ENCODE measurements around the gene ADARB2.
A peak's percentile ranks its signal among the peaks of the same experiment; 100 is the strongest.

The ADARB2 gene

GRCh38 chr10:1673568-1674345 is 63.6 kb downstream of the ADARB2 start:
- H3K9ac ChIP-seq (ENCODE audit: low read depth, low read length, poor library complexity): peak overlapping the region; percentile 78
- no peaks in the 10 kb centered on the region for H3K4me1 ChIP-seq (ENCODE audit: control insufficient read depth in 2 of 2, insufficient read depth in 1 of 2, low read depth in 1 of 2, low read length in 2 of 2)
- H3K14ac ChIP-seq (ENCODE audit: low read length): no peak overlapping the region
- no peak overlapping the region for H2BK120ac ChIP-seq (ENCODE audit: low read depth, low read length)
- peak overlapping the region; percentile 22 for H3K18ac ChIP-seq (ENCODE audit: low read length)
- H3K27me3 ChIP-seq (ENCODE audit: control insufficient read depth in 3 of 3, insufficient read depth in 3 of 3, low read depth in 1 of 3, low read length in 3 of 3): no peaks in the 10 kb centered on the region
- H2AK5ac ChIP-seq (ENCODE audit: low read depth, low read length): no peak overlapping the region
- no peak for DNase-seq (ENCODE audit: low spot score)
- H4K91ac ChIP-seq (ENCODE audit: low read depth, low read length, poor library complexity): no peak overlapping the region
- no peak overlapping the region for H3K23ac ChIP-seq (ENCODE audit: low read depth, low read length, poor library complexity)
- peaks cover 2% of the 10 kb centered on the region for H3K79me1 ChIP-seq (ENCODE audit: low read depth, low read length)
- H3K4ac ChIP-seq (ENCODE audit: low read length): no peak overlapping the region
- H3K9me3 ChIP-seq (replicated peaks in 1 of 2; ENCODE audit: control insufficient read depth in 2 of 2, insufficient read depth in 1 of 2, low read depth in 1 of 2, low read length in 2 of 2): no peaks in the 10 kb centered on the region
- no peak overlapping the region for H3K4me2 ChIP-seq (ENCODE audit: insufficient read depth, low read length, poor library complexity, severe bottlenecking)
- no peak overlapping the region for H4K8ac ChIP-seq (ENCODE audit: low read depth, low read length)
- H2BK5ac ChIP-seq (ENCODE audit: low read length): no peak overlapping the region
- H2AFZ ChIP-seq (ENCODE audit: low read length): no peak overlapping the region
- H2BK15ac ChIP-seq (ENCODE audit: low read length): no peak overlapping the region
- H3K4me3 ChIP-seq (ENCODE audit: low read length in 2 of 2): no peak overlapping the region
- H3K36me3 ChIP-seq (replicated peaks in 1 of 2; ENCODE audit: control insufficient read depth in 2 of 2, insufficient read depth in 2 of 2, low read length in 2 of 2): peaks cover 0 to 2% of the 10 kb centered on the region in 2 donors
- H3K27ac ChIP-seq (replicated peaks; ENCODE audit: low read length): no peak overlapping the region
- no CpG with 5 or more reads among the region's 21 CpGs for WGBS, 2 donors (ENCODE audit: extremely low coverage in 2 of 2, insufficient read length in 2 of 2, insufficient replicate concordance in 1 of 2)
- no peak overlapping the region for H2BK12ac ChIP-seq (ENCODE audit: low read length)

DNA sequence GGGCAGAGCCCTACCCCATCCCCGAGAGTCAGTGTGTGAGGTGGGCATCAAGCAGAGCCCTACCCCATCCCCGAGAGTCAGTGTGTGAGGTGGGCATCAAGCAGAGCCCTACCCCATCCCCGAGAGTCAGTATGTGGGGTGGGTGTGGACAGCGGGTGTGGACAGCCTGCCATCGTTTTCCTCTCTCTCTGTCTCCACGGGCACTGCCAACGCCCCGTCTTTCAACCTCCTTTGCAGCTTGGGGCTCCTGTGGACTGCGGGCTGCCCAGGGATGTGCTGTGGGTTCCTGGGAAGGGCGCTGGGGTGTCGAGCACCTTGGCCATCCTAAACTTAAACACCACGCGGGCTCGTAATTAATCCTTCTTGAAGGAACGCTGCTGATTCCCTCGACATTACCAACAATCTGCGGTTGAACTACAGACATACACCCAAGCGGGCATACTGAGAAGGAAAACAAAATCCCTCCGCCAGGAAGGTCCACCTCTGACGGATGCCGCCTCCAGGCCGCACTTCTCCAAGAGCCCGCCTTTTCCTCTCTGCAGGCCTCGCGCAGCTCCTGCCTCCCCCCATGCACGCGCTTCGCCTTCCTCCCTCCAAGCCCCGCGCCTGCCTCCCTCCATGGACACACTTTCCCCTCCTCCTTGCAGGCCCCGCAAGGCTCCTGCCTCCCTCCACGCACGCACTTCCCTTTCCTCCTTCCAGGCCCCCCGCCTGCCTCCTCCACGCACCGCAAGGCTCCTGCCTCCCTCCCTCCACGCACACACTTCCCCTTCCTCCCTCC is 65.1 kb downstream of the ADARB2 start:
- H3K36me3 ChIP-seq (replicated peaks in 1 of 2; ENCODE audit: control insufficient read depth in 2 of 2, insufficient read depth in 2 of 2, low read length in 2 of 2): peaks cover 0 to 2% of the 10 kb centered on the region in 2 donors
- no peak overlapping the region for H3K4ac ChIP-seq (ENCODE audit: low read length)
- H3K4me2 ChIP-seq (ENCODE audit: insufficient read depth, low read length, poor library complexity, severe bottlenecking): no peak overlapping the region
- no peak for DNase-seq (ENCODE audit: low spot score)
- no peaks in the 10 kb centered on the region for H3K4me1 ChIP-seq (ENCODE audit: control insufficient read depth in 2 of 2, insufficient read depth in 1 of 2, low read depth in 1 of 2, low read length in 2 of 2)
- no peak overlapping the region for H2BK120ac ChIP-seq (ENCODE audit: low read depth, low read length)
- H3K23ac ChIP-seq (ENCODE audit: low read depth, low read length, poor library complexity): peak overlapping the region; percentile 77
- no peaks in the 10 kb centered on the region for H3K27me3 ChIP-seq (ENCODE audit: control insufficient read depth in 3 of 3, insufficient read depth in 3 of 3, low read depth in 1 of 3, low read length in 3 of 3)
- no peak overlapping the region for H2AFZ ChIP-seq (ENCODE audit: low read length)
- peak overlapping the region; percentile 46 for H2BK5ac ChIP-seq (ENCODE audit: low read length)
- H2BK12ac ChIP-seq (ENCODE audit: low read length): no peak overlapping the region
- peaks cover 2% of the 10 kb centered on the region for H3K79me1 ChIP-seq (ENCODE audit: low read depth, low read length)
- no peak overlapping the region for H3K9ac ChIP-seq (ENCODE audit: low read depth, low read length, poor library complexity)
- no peaks in the 10 kb centered on the region for H3K9me3 ChIP-seq (replicated peaks in 1 of 2; ENCODE audit: control insufficient read depth in 2 of 2, insufficient read depth in 1 of 2, low read depth in 1 of 2, low read length in 2 of 2)
- no peak overlapping the region for H2AK5ac ChIP-seq (ENCODE audit: low read depth, low read length)
- no peak overlapping the region for H4K91ac ChIP-seq (ENCODE audit: low read depth, low read length, poor library complexity)
- no peak overlapping the region for H3K14ac ChIP-seq (ENCODE audit: low read length)
- H2BK15ac ChIP-seq (ENCODE audit: low read length): no peak overlapping the region
- no CpG with 5 or more reads among the region's 37 CpGs for WGBS, 2 donors (ENCODE audit: extremely low coverage in 2 of 2, insufficient read length in 2 of 2, insufficient replicate concordance in 1 of 2)
- H3K4me3 ChIP-seq (ENCODE audit: low read length in 2 of 2): no peak overlapping the region
- H4K8ac ChIP-seq (ENCODE audit: low read depth, low read length): no peak overlapping the region
- no peak overlapping the region for H3K27ac ChIP-seq (replicated peaks; ENCODE audit: low read length)
- peak overlapping the region; percentile 45 for H3K18ac ChIP-seq (ENCODE audit: low read length)

DNA sequence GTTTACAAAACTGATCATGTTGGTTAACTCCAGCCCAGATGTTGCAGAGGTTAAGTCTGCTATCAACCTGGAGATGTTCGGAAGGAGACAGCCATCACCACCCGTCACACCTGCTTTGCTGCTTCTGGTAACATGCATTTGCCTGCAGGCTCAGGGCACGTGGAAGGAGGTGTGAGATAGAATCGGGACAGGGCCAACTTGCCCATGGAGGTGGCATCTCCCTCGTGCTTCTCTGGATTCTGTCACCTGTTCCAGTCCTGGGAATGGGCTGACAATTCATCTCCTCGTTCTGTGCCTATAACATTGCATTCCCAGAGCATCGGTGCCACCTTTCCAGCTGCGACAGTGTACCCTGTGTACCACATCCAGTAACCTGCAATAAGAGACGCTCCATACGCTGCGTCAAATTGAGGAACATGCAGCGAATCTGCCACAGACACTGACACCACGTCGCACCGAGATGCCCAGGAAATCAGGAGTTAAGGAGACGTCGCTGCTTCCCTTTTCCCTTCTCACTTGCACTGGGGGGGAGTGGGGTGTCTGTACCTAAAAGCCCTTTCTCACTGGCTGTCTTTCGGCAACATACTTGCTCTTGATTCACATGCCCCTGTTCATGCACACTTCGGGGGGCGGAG is 65.8 kb downstream of the ADARB2 start:
- H3K36me3 ChIP-seq (replicated peaks in 1 of 2; ENCODE audit: control insufficient read depth in 2 of 2, insufficient read depth in 2 of 2, low read length in 2 of 2): peaks cover 0 to 2% of the 10 kb centered on the region in 2 donors
- peak overlapping the region; percentile 23 for H3K18ac ChIP-seq (ENCODE audit: low read length)
- DNase-seq (ENCODE audit: low spot score): no peak
- peaks cover 2% of the 10 kb centered on the region for H3K79me1 ChIP-seq (ENCODE audit: low read depth, low read length)
- no peak overlapping the region for H4K8ac ChIP-seq (ENCODE audit: low read depth, low read length)
- H3K23ac ChIP-seq (ENCODE audit: low read depth, low read length, poor library complexity): no peak overlapping the region
- no peak overlapping the region for H2BK12ac ChIP-seq (ENCODE audit: low read length)
- no peak overlapping the region for H3K14ac ChIP-seq (ENCODE audit: low read length)
- no peak overlapping the region for H3K4me3 ChIP-seq (ENCODE audit: low read length in 2 of 2)
- H2BK15ac ChIP-seq (ENCODE audit: low read length): no peak overlapping the region
- H2AFZ ChIP-seq (ENCODE audit: low read length): no peak overlapping the region
- no peak overlapping the region for H2AK5ac ChIP-seq (ENCODE audit: low read depth, low read length)
- H3K27ac ChIP-seq (replicated peaks; ENCODE audit: low read length): no peak overlapping the region
- H3K4ac ChIP-seq (ENCODE audit: low read length): no peak overlapping the region
- no peak overlapping the region for H2BK5ac ChIP-seq (ENCODE audit: low read length)
- no peak overlapping the region for H2BK120ac ChIP-seq (ENCODE audit: low read depth, low read length)
- H3K4me1 ChIP-seq (ENCODE audit: control insufficient read depth in 2 of 2, insufficient read depth in 1 of 2, low read depth in 1 of 2, low read length in 2 of 2): no peaks in the 10 kb centered on the region
- no peaks in the 10 kb centered on the region for H3K9me3 ChIP-seq (replicated peaks in 1 of 2; ENCODE audit: control insufficient read depth in 2 of 2, insufficient read depth in 1 of 2, low read depth in 1 of 2, low read length in 2 of 2)
- H4K91ac ChIP-seq (ENCODE audit: low read depth, low read length, poor library complexity): no peak overlapping the region
- no peak overlapping the region for H3K9ac ChIP-seq (ENCODE audit: low read depth, low read length, poor library complexity)
- H3K27me3 ChIP-seq (ENCODE audit: control insufficient read depth in 3 of 3, insufficient read depth in 3 of 3, low read depth in 1 of 3, low read length in 3 of 3): no peaks in the 10 kb centered on the region
- WGBS, 2 donors (ENCODE audit: extremely low coverage in 2 of 2, insufficient read length in 2 of 2, insufficient replicate concordance in 1 of 2): no CpG with 5 or more reads among the region's 20 CpGs
- no peak overlapping the region for H3K4me2 ChIP-seq (ENCODE audit: insufficient read depth, low read length, poor library complexity, severe bottlenecking)
